DOHH2 (cell line): Measurements from ENCODE around the gene ADGRG7.

Source experiments
- H3F3A ChIP-seq: fragments of 200-600 bp; sonication (generic), shearing (Covaris generic); 2 replicates; pipeline ENCODE4 v1.6.0; 2016; ENCODE audit warnings: antibody characterized with exemption, mild to moderate bottlenecking; ENCODE audit not compliant: control insufficient read depth, insufficient read depth
- H3K27ac ChIP-seq: fragments of 200-600 bp; sonication (generic); 2 replicates; pipeline ENCODE4 v1.5.1; 2014; ENCODE audit warnings: low read depth, mild to moderate bottlenecking, low read length, moderate library complexity
- H3K27me3 ChIP-seq: fragments of 200-600 bp; sonication (generic); 2 replicates; pipeline ENCODE4 v1.6.1; 2014; ENCODE audit warnings: mild to moderate bottlenecking, low read length, mixed read lengths; ENCODE audit not compliant: control insufficient read depth
- H3K36me3 ChIP-seq: fragments of 200-600 bp; sonication (generic); 2 replicates; pipeline ENCODE4 v1.6.1; 2014; ENCODE audit warnings: mild to moderate bottlenecking, low read length, moderate library complexity, mixed read lengths; ENCODE audit not compliant: control insufficient read depth
- H3K4me1 ChIP-seq: fragments of 200-600 bp; sonication (generic); 2 replicates; pipeline ENCODE4 v1.6.1; 2014; ENCODE audit warnings: mild to moderate bottlenecking, low read length, mixed read lengths; ENCODE audit not compliant: control insufficient read depth
- H3K4me2 ChIP-seq: fragments of 200-600 bp; sonication (generic); 2 replicates; pipeline ENCODE4 v1.6.0; 2014; ENCODE audit warnings: mild to moderate bottlenecking, low read length, moderate library complexity
- H3K4me3 ChIP-seq: fragments of 200-600 bp; sonication (generic); 2 replicates; pipeline ENCODE4 v1.5.1; 2014; ENCODE audit warnings: mild to moderate bottlenecking, low read length, mixed read lengths
- H3K79me2 ChIP-seq: fragments of 200-600 bp; sonication (generic); 2 replicates; pipeline ENCODE4 v1.6.1; 2014; ENCODE audit warnings: mild to moderate bottlenecking, low read length, mixed read lengths; ENCODE audit not compliant: control insufficient read depth
- H3K9me2 ChIP-seq: fragments of 200-600 bp; sonication (generic); replicated peaks from 2 replicates; pipeline ENCODE4 v1.6.1; 2014; ENCODE audit warnings: mild to moderate bottlenecking, low read length, mixed read lengths; ENCODE audit not compliant: control insufficient read depth
- H3K9me3 ChIP-seq: fragments of 200-600 bp; sonication (generic); 2 replicates; pipeline ENCODE4 v1.6.1; 2014; ENCODE audit warnings: antibody characterized with exemption, low read length, mixed read lengths; ENCODE audit not compliant: control insufficient read depth, insufficient read depth
- H4K20me1 ChIP-seq: fragments of 200-600 bp; sonication (generic); 2 replicates; pipeline ENCODE4 v1.6.0; 2014; ENCODE audit warnings: low read depth, mild to moderate bottlenecking, antibody characterized with exemption, low read length, moderate library complexity; ENCODE audit not compliant: control insufficient read depth, insufficient read depth
- EZH2phosphoT487 ChIP-seq: fragments of 200-600 bp; sonication (generic); IDR thresholded peaks from 2 replicates; pipeline ENCODE4 v1.6.1; 2017; ENCODE audit warnings: borderline replicate concordance, mild to moderate bottlenecking, antibody characterized with exemption, low read length, moderate library complexity, mixed read lengths
- TF ChIP-seq, protein P1 (sequence below): fragments of 200-600 bp; sonication (generic); IDR thresholded peaks from one replicate; pipeline ENCODE4 v1.5.1; 2014; ENCODE audit warnings: antibody characterized with exemption, mild to moderate bottlenecking, low read depth, low read length; ENCODE audit not compliant: poor library complexity, severe bottlenecking

ADGRG7 gene, protein sequence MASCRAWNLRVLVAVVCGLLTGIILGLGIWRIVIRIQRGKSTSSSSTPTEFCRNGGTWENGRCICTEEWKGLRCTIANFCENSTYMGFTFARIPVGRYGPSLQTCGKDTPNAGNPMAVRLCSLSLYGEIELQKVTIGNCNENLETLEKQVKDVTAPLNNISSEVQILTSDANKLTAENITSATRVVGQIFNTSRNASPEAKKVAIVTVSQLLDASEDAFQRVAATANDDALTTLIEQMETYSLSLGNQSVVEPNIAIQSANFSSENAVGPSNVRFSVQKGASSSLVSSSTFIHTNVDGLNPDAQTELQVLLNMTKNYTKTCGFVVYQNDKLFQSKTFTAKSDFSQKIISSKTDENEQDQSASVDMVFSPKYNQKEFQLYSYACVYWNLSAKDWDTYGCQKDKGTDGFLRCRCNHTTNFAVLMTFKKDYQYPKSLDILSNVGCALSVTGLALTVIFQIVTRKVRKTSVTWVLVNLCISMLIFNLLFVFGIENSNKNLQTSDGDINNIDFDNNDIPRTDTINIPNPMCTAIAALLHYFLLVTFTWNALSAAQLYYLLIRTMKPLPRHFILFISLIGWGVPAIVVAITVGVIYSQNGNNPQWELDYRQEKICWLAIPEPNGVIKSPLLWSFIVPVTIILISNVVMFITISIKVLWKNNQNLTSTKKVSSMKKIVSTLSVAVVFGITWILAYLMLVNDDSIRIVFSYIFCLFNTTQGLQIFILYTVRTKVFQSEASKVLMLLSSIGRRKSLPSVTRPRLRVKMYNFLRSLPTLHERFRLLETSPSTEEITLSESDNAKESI

DNA sequence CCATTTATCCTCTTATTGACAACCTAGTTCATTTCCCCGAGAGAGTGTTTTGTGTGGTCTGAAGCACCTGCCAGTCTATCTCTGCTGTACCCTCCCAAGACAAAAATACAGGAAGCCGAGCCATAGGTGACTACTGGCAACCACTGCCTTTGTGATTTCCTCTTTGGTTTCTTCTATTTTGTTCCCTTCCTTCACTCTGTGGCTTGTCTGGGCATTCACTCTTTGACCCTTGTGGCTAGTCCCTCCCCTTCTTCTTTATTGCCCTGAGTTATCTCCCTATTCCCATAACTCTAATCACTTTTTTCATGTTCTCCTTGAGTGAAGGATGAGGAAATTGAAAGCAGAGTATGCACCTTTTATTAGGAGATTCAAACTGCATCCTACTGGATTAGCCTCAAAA is at the start of gene ADGRG7:
Gene ADGRG7 (plus strand): TSS at position 297 of the 400 bp plus-strand sequence. CDS start 256 bp downstream, outside the sequence.
- Histone ChIP-seq H3F3A (no peaks in the 10 kb centered on the region), H3K4me3 (no peak within 1 kb of the TSS), H3K9me2 (no peaks in the 10 kb centered on the region), H4K20me1 (no peaks in the 10 kb centered on the region), H3K9me3 (no peaks in the 10 kb centered on the region), H3K27me3 (no peaks in the 10 kb centered on the region), H3K27ac (no peak within 1 kb of the TSS), H3K4me1 (no peaks in the 10 kb centered on the region), H3K79me2 (no peaks in the 10 kb centered on the region), H3K36me3 (no peaks in the 10 kb centered on the region), H3K4me2 (no peak within 1 kb of the TSS)
- TF ChIP-seq EZH2phosphoT487, result no peak
- TF ChIP-seq, protein P1, sequence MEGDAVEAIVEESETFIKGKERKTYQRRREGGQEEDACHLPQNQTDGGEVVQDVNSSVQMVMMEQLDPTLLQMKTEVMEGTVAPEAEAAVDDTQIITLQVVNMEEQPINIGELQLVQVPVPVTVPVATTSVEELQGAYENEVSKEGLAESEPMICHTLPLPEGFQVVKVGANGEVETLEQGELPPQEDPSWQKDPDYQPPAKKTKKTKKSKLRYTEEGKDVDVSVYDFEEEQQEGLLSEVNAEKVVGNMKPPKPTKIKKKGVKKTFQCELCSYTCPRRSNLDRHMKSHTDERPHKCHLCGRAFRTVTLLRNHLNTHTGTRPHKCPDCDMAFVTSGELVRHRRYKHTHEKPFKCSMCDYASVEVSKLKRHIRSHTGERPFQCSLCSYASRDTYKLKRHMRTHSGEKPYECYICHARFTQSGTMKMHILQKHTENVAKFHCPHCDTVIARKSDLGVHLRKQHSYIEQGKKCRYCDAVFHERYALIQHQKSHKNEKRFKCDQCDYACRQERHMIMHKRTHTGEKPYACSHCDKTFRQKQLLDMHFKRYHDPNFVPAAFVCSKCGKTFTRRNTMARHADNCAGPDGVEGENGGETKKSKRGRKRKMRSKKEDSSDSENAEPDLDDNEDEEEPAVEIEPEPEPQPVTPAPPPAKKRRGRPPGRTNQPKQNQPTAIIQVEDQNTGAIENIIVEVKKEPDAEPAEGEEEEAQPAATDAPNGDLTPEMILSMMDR, result no peak

DNA sequence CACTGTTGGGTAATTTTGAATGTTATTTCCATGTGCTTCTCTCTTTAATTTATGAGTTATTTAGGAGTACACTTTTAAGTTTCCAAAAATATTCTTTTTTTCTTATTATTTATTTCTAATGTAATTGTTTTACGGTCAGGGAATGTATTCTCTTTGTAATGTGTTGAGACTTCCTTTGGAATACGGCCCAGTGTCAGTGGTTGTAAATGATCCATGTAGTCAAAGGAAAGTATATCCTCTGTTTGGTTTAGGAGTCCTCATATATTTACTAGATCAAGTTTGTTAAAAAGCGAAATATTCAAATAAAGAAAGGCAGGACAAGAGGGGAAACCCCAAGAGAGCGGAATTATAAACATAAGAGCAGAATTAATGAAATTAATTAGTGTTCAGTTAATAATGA is 49.0 kb upstream of the ADGRG7 start:
- Histone ChIP-seq H3K36me3 (no peaks in the 10 kb centered on the region), H3K79me2 (no peaks in the 10 kb centered on the region), H4K20me1 (no peaks in the 10 kb centered on the region), H3K9me2 (no peaks in the 10 kb centered on the region), H3K4me3 (no peak overlapping the region), H3F3A (no peaks in the 10 kb centered on the region), H3K27ac (no peak overlapping the region), H3K27me3 (no peaks in the 10 kb centered on the region), H3K4me2 (no peak overlapping the region), H3K9me3 (no peaks in the 10 kb centered on the region), H3K4me1 (no peaks in the 10 kb centered on the region)
- TF ChIP-seq, protein P1, result no peak
- no peak for TF ChIP-seq EZH2phosphoT487

DNA sequence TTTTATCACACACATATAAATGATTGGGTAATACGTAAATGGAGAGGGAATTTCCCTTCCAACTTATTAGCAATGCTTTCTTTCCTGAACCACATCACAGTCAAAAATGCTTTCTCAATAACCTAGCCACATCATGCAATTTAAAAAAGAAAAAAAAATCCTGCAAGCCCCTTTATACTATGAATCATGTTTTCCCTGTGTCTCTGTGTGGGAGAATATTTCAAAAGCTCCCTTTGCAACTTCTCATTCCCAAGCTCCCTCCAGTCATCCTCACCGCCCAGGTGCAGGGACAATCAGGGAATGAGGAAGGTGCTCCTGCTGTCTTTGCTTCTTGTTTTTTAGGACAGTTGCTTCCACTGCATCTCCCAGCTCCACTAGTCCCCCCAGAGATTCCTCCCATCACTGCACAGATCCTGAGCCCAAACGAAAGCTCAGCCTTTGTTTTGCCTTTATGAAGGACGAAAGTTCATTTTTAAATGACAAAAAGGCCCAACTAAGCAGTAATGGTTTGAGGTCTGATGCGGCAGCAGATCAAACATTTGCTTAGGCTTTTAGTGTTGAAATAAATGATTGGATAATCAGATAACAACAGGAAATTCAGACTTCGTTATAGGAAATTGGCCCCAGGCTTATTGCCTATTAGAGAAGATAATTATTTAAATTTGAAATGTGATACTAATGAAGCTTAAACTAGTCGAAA is 47.8 kb upstream of the ADGRG7 start:
- Histone ChIP-seq H3K9me3 (no peaks in the 10 kb centered on the region), H3F3A (no peaks in the 10 kb centered on the region), H3K27me3 (no peaks in the 10 kb centered on the region), H3K4me3 (no peak overlapping the region), H3K4me2 (no peak overlapping the region), H3K9me2 (no peaks in the 10 kb centered on the region), H3K79me2 (no peaks in the 10 kb centered on the region), H3K4me1 (no peaks in the 10 kb centered on the region), H3K36me3 (no peaks in the 10 kb centered on the region), H3K27ac (no peak overlapping the region), H4K20me1 (no peaks in the 10 kb centered on the region)
- TF ChIP-seq, protein P1, result no peak
- no peak for TF ChIP-seq EZH2phosphoT487
